HG02943 (cell line): ENCODE measurements around the gene AUTS2.

Experiments
- ATAC-seq: cut with Tn5 transposase; IDR thresholded peaks from one replicate; pipeline ENCODE4 v1.9.1; 2021; ENCODE audit warnings: mild to moderate bottlenecking, low read depth, moderate library complexity; ENCODE audit not compliant: unreplicated experiment

AUTS2 gene

DNA sequence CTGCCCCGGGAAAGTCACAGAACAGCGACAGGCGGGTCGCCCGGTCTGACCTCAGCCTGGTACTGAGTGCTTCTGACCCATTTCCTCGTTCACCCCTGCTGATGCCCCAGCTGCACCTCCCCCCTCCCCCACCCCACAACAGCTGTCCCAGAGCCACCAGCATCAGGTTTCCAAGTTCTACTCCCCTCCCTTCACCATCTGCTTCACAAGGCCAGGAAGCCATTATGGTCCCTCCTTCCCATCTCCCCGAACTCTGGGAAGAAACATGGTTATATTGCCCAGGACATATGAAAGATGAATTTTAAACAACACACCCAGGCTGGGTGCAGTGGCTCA, 1231.8 kb downstream of the AUTS2 start:
- ATAC-seq: no peak

DNA sequence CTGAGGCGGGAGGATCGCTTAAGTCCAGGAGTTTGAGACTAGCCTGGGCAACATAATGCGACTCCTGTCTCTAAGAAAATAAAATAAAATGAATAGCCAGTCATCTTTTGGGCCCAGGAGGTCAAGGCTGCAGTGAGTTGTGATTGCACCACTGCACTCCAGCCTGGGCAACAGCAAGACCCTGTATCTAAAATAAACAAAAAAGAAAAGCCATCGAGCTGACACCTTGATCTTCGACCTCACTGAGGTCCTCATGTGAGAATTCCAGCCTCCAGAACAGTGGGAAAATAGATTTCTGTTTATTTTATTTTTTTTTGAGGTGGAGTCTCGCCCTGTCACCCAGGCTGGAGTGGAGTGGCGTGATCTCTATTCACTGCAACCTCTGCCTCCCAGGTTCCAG, 1232.2 kb downstream of the AUTS2 start:
- ATAC-seq: no peak

DNA sequence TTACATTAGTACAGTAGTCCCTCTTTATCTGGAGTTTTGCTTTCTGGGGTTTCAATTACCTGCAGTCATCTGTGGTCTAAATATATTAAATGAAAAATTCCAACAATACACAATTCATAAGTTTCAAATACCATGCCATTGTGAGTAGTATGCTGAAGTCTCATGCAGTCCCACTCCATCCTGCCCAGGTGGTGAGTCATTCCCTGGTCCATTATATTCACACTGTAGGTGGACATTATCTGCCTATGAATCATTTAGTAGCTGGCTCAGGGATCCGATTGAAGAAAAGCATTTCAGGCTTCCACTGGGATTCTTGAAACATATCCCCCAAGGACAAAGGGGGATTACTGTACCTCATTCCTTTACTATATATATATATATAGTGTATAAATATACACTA, 1235.5 kb downstream of the AUTS2 start:
- no peak for ATAC-seq

DNA sequence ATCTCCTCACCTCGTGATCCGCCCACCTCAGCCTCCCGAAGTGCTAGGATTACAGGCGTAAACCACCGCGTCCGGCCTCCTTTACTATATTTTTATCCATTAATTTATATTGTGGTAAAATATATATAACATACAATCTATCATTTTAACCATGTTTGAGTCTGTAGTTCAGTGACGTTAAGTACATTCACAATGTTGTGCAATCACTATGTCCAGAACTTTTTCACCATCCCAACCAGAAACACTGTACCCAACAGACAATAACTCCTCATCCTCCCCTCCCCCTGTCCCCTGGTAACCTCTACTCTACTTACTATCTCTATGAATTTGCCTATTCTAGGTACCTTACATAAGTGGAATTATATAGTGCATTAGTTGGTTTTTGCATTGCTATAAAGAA, 1236.1 kb downstream of the AUTS2 start:
- no peak for ATAC-seq

DNA sequence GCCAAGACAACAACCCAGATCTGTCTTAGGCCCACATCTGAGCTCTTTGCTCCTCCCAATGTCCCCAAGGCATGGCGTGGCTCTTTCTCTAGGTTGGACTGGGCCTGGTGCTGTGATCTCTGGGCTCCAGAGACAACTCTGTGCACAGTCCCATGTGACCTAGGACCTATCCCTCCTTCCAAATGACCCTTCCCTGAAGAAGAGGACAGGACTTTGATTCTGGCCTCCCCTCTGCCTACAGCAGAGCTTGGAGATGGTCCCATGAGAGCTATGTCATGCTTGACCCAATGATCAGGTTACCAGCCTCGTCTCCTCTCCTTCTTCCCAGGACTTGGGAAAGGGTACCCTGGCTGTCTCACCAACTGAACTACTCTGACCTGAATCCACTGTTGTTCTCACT, 1237.4 kb downstream of the AUTS2 start:
- no peak for ATAC-seq

DNA sequence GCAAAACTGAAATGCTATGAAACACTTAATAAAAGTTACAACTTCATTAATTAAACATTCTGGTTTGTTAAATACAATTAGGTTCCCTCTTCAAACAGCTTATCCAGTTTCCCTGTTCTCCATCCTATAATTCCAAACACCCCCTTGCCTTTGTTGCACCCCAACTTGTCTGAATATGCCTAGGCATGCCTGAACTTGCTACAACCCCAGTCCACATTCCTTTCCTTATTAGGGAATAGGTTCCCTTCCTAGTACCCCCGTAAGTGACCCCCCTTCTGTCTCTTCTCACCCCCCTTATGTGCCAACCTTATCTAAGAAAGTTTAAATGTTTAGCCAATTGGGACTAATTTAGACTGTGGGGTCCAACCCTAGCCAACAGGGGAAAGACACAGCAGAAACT, 1238.0 kb downstream of the AUTS2 start:
- no peak for ATAC-seq

DNA sequence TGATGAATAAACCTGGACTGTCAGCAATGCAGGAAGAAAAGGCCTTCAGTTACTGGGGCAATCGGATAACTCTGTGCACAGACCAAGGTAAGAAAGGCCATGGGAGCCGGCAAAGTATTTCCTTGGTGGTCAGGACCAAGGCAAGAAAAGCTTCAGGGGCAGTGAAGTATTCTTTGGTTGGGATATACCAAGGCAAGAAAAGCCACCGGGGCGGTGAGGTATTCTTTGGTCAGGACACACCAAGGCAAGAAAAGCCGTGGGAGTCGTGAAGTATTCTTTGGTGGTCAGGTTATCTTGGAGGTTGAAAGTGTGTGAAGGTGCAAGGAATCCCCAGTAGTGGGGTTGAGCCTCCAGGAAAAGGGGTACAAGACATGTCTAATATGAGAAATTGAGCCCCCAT, 1238.7 kb downstream of the AUTS2 start:
- ATAC-seq: no peak

DNA sequence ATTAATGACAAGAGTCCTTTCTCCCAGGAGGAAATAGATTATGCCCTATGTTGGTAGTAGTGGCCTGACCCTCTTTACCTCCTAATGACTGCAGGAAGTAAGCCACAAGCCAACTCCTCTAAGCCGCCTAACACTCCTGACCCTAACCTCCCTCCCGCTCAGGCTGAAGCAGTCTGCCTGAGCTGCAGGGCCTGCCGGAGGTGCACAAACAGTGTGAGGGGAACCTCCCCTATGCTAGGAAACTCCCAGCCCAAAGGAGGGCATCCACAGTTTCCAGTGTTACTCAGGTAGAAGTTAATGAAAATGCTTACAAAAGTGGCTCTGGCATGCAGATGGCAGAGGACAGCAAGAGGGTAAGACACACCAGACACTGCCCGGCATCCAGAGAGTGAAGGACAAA, 1239.3 kb downstream of the AUTS2 start:
- no peak for ATAC-seq

DNA sequence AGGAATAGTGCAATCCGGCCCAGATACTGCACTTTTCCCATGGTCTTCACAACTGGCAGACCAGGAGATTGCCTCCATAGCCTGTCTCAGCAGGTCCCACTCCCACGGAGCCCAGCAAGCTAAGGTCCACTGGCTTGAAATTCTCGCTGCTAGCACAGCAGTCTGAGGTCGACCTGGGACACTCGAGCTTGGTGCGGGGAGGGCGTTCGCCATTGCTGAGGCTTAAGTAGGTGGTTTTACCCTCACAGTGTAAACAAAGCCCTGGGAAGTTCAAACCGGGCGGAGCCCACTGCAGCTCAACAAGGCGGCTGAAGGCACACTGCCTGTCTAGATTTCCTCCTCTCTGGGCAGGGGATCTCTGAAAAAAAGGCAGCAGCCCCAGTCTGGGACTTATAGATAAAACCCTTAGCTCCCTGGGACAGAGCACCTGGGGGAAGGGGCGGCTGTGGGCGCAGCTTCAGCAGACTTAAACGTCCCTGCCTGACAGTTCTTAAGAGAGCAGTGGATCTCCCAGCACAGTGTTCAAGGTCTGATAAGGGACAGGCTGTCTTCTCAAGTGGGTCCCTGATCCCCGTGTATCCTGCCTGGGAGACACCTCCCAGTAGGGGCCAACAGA, 1240.1 kb downstream of the AUTS2 start:
- ATAC-seq: no peak
